A549 (cell line): ENCODE results near the gene FBXO21. TPM values are rescaled to one million over a fixed set of nuclear protein-coding genes. Genes with fewer than 3 reads are reported as not detected.
A peak's percentile ranks its signal among the peaks of the same experiment; 100 is the strongest.

ENCODE experiments used
- ATAC-seq, 2 experiments: fragments of 200-7000 bp in 1 of 2; fragments of >200 bp in 1 of 2; cut with Nextera tagmentation in 1 of 2; cut with Tn5 transposase in 1 of 2; 3 replicates each; pipeline versions ENCODE4 v1.8.0 to v1.9.1; 2018 to 2020; ENCODE audit warnings: mild to moderate bottlenecking in 1 of 2, moderate library complexity in 1 of 2
- CTCF ChIA-PET: fragments of 300-600 bp; sonication (Branson Sonifier 250); formaldehyde crosslinking; extraction: SDS; loops from one replicate; lab custom pipeline; 2021; ENCODE audit warnings: antibody characterized with exemption, inconsistent platforms; lab: Yijun Ruan, JAX
- POLR2A ChIA-PET: fragments of 350-600 bp; formaldehyde crosslinking; extraction: SDS; loops from one replicate; lab custom pipeline; 2021; ENCODE audit warnings: antibody characterized with exemption, inconsistent platforms; lab: Yijun Ruan, JAX
- DNase-seq, 2 experiments: peaks; one replicate each; pipeline versions ENCODE4 v3.0.0 to v3.0.0-alpha.2; 2011 to 2016; ENCODE audit warnings: low read depth in 1 of 2, low spot score in 1 of 2
- FAIRE-seq: peaks from 2 replicates; lab custom pipeline; 2011; peaks lifted over from hg19 to GRCh38; lab: Jason Lieb, UNC
- H3K27ac ChIP-seq, 2 experiments: fragments of >200 bp; sonication (Bioruptor Twin); formaldehyde crosslinking; 3 replicates each; pipeline ENCODE4 v1.5.1; 2016 to 2017
- H3K4me1 ChIP-seq: fragments of >200 bp; sonication (Bioruptor Twin); formaldehyde crosslinking; 3 replicates; pipeline ENCODE4 v1.6.1; 2016
- H3K4me2 ChIP-seq: fragments of >200 bp; sonication (Bioruptor Twin); formaldehyde crosslinking; 3 replicates; pipeline ENCODE4 v1.6.1; 2016
- H3K4me3 ChIP-seq: fragments of >200 bp; sonication (Bioruptor Twin); formaldehyde crosslinking; 3 replicates; pipeline ENCODE4 v1.5.1; 2016
- H3K9me3 ChIP-seq: fragments of >200 bp; sonication (Bioruptor Twin); formaldehyde crosslinking; 3 replicates; pipeline ENCODE4 v1.6.1; 2016
- BCL3 ChIP-seq: fragments of >200 bp; sonication (Bioruptor Twin); formaldehyde crosslinking; IDR thresholded peaks from 3 replicates; pipeline ENCODE4 v1.6.1; 2016
- CBX2 ChIP-seq: fragments of 200-600 bp; sonication (generic); IDR thresholded peaks from 2 replicates; pipeline ENCODE4 v1.6.1; 2016; ENCODE audit warnings: low read depth, mild to moderate bottlenecking, borderline replicate concordance
- CHD4 ChIP-seq: fragments of 200-600 bp; sonication (generic); IDR thresholded peaks from 2 replicates; pipeline ENCODE4 v1.6.1; 2016; ENCODE audit warnings: antibody characterized with exemption, mild to moderate bottlenecking, borderline replicate concordance
- E2F6 ChIP-seq: IDR thresholded peaks from 2 replicates; pipeline ENCODE4 v1.6.1; 2012; ENCODE audit warnings: low read depth, borderline replicate concordance
- EP300 ChIP-seq, 2 experiments: fragments of >200 bp; sonication (Bioruptor Twin); formaldehyde crosslinking; IDR thresholded peaks; 2 replicates in 1 of 2; 3 replicates in 1 of 2; pipeline ENCODE4 v1.6.1; 2016 to 2017
- ESRRA ChIP-seq: fragments of 150-350 bp; IDR thresholded peaks from 2 replicates; pipeline ENCODE4 v1.6.1; 2014; ENCODE audit warnings: mild to moderate bottlenecking, low read length, borderline replicate concordance
- FOXS1 ChIP-seq: fragments of 250-450 bp; sonication (Bioruptor Pico); IDR thresholded peaks from 2 replicates; pipeline ENCODE4 v1.5.0; 2020; ENCODE audit warnings: mild to moderate bottlenecking, moderate library complexity
- HDAC2 ChIP-seq: fragments of 200-600 bp; sonication (generic); IDR thresholded peaks from 2 replicates; pipeline ENCODE4 v1.6.1; 2016
- JUN ChIP-seq, 2 experiments: fragments of >200 bp; sonication (Bioruptor Twin); formaldehyde crosslinking; IDR thresholded peaks; 2 replicates in 1 of 2; 3 replicates in 1 of 2; pipeline ENCODE4 v1.6.1; 2016 to 2017
- MAFK ChIP-seq: fragments of 450-650 bp; IDR thresholded peaks from 2 replicates; pipeline ENCODE4 v1.6.1; 2014; ENCODE audit not compliant: partially characterized antibody
- RCOR1 ChIP-seq: fragments of 150-350 bp; IDR thresholded peaks from 2 replicates; pipeline ENCODE4 v1.6.1; 2014; ENCODE audit warnings: antibody characterized with exemption, low read length, low read depth
- REST ChIP-seq: fragments of 200-600 bp; sonication (generic); IDR thresholded peaks from 2 replicates; pipeline ENCODE4 v1.6.1; 2016; ENCODE audit warnings: antibody characterized with exemption, mild to moderate bottlenecking, moderate library complexity
- RFX5 ChIP-seq: fragments of 450-650 bp; IDR thresholded peaks from 2 replicates; pipeline ENCODE4 v1.7.1; 2014; ENCODE audit warnings: antibody characterized with exemption, mild to moderate bottlenecking, moderate library complexity
- RNF2 ChIP-seq: fragments of 200-600 bp; sonication (generic); IDR thresholded peaks from 2 replicates; pipeline ENCODE4 v1.6.1; 2016; ENCODE audit warnings: low read depth, mild to moderate bottlenecking, antibody characterized with exemption, moderate library complexity, borderline replicate concordance
- TFCP2L1 ChIP-seq: fragments of 250-450 bp; sonication (Bioruptor Pico); IDR thresholded peaks from 2 replicates; pipeline ENCODE4 v1.5.0; 2021; ENCODE audit warnings: mild to moderate bottlenecking
- TP53 ChIP-seq: fragments of 250-450 bp; sonication (Bioruptor Pico); IDR thresholded peaks from 2 replicates; pipeline ENCODE4 v1.5.0; 2021; ENCODE audit warnings: mild to moderate bottlenecking, moderate library complexity
- ZC3H11A ChIP-seq: fragments of 450-650 bp; IDR thresholded peaks from 2 replicates; pipeline ENCODE4 v1.6.1; 2014; ENCODE audit warnings: antibody characterized with exemption, mild to moderate bottlenecking
- ZFP36 ChIP-seq: fragments of 450-650 bp; IDR thresholded peaks from 2 replicates; pipeline ENCODE4 v1.6.1; 2014; ENCODE audit warnings: borderline replicate concordance; ENCODE audit not compliant: partially characterized antibody
- ZNF302 ChIP-seq: fragments of 250-450 bp; sonication (Bioruptor Pico); IDR thresholded peaks from 2 replicates; pipeline ENCODE4 v1.9.0; 2021; ENCODE audit warnings: inconsistent platforms, mild to moderate bottlenecking, moderate library complexity
- whole genome bisulfite sequencing: methylation state at CpG from one replicate; pipeline ENCODE4 v1.1.6; 2017; ENCODE audit errors: missing lambda C conversion rate; 5-methylcytosine and 5-hydroxymethylcytosine counted together
- polyA plus RNA-seq, 4 experiments: library from polyadenylated mRNA; depleted of rRNA in 3 of 4; stranded (reverse); fragments of >200 nt; fragmentation: RNase III in 1 of 4; extraction: RNeasy Plus Mini Kit Qiagen cat#74134 plus additional on column Dnase treatment in 1 of 4; gene quantifications; 2 replicates in 3 of 4; 3 replicates in 1 of 4; pipeline ENCODE4 v1.2.3, GENCODE V29; 2011 to 2017

FBXO21 gene
- polyA plus RNA-seq, 2 of the 4 experiments (the other 2 are of a cell fraction), result 33.2 to 62.4 TPM

- TF ChIP-seq HDAC2, result peak; percentile 14; the same call in 1 of the 2 replicates
- no peak for TF ChIP-seq BCL3
- TF ChIP-seq ESRRA, result 0 out of 2 replicates have a peak, but pooled peaks have one; percentile 42
- TF ChIP-seq CHD4, result peak; percentile 75
- TF ChIP-seq, all 56 proteins: peak for 5
Measured at GRCh38 chr12:117098361-117099217, 91.7 kb downstream of the FBXO21 start (continued).

GRCh38 chr12:117098024-117098360 is 92.3 kb downstream of the FBXO21 start:
- Histone ChIP-seq H3K4me1 (peaks cover 26% of the 10 kb centered on the region; the same call in 2 of the 3 replicates), H3K4me3 (peak overlapping the region; percentile 88), H3K9me3 (no peaks in the 10 kb centered on the region), H3K4me2 (peak overlapping the region; percentile 98), H3K27ac (peak overlapping the region; percentile 88 to 94)
- ChIA-PET POLR2A (no interaction called here), CTCF (interaction anchor here (0.9 to 1.4 kb wide), 4 partner anchors 22 to 57 kb away, joined by 3 to 5 read pairs (median 3); no protein-coding TSS in a partner anchor)
- DNase-seq (no peak), ATAC-seq (no peak), FAIRE-seq (no peak)
- TF ChIP-seq REST (peak; percentile 64), JUN (IDR thresholded peaks at IDR 0.05) (no peak), ZNF302 (CRISPR knock-in tag) (no peak), EP300 (IDR thresholded peaks at IDR 0.05) (no peak), ZFP36 (peak; percentile 91), RNF2 (no peak), ESRRA (no peak), TP53 (CRISPR knock-in tag) (no peak), E2F6 (no peak), RFX5 (no peak), FOXS1 (CRISPR knock-in tag) (no peak), RCOR1 (no peak), CBX2 (no peak)
- 16% methylated on average over 3 of the region's 3 CpGs for WGBS

GRCh38 chr12:117097159-117097558 is 93.1 kb downstream of the FBXO21 start:
- 41% methylated on average over 8 of the region's 8 CpGs for WGBS
- DNase-seq (no peak), ATAC-seq (no peak), FAIRE-seq (no peak)
- H3K4me3 ChIP-seq, result peak overlapping the region; percentile 88
- ChIA-PET POLR2A (no interaction called here), CTCF (interaction anchor here (0.9 to 5.4 kb wide), 5 partner anchors 23 to 73 kb away, joined by 3 to 26 read pairs (median 3); no protein-coding TSS in a partner anchor)
- H3K9me3 ChIP-seq, result no peaks in the 10 kb centered on the region
- H3K4me2 ChIP-seq, result peak overlapping the region; percentile 98
- TF ChIP-seq ZC3H11A, result no peak
- TF ChIP-seq TFCP2L1, result no peak
- TF ChIP-seq MAFK, result no peak
- no peak for TF ChIP-seq ZNF302 (CRISPR knock-in tag)
- H3K27ac ChIP-seq, result peak overlapping the region in 1 of 2 experiments; percentile 49; a peak in 1 of 6 replicates
- H3K4me1 ChIP-seq, result peaks cover 26% of the 10 kb centered on the region; the same call in 2 of the 3 replicates
